Measurements from ENCODE around the gene GDPGP1. TPM values are rescaled to one million over a fixed set of nuclear protein-coding genes. Genes with fewer than 3 reads are reported as not detected.
"Not testable (repeated sequence)": the region's sequence is repeated elsewhere in the genome, so short reads cannot be mapped to it uniquely, and the experiment has no call there.

The GDPGP1 gene
- total and polyA plus RNA-seq, 9 of the 15 experiments (the other 6 are each of a cell fraction or from before 2014, with no cell fraction given): 0.78 to 6.1 (median 2.8) TPM

DNA sequence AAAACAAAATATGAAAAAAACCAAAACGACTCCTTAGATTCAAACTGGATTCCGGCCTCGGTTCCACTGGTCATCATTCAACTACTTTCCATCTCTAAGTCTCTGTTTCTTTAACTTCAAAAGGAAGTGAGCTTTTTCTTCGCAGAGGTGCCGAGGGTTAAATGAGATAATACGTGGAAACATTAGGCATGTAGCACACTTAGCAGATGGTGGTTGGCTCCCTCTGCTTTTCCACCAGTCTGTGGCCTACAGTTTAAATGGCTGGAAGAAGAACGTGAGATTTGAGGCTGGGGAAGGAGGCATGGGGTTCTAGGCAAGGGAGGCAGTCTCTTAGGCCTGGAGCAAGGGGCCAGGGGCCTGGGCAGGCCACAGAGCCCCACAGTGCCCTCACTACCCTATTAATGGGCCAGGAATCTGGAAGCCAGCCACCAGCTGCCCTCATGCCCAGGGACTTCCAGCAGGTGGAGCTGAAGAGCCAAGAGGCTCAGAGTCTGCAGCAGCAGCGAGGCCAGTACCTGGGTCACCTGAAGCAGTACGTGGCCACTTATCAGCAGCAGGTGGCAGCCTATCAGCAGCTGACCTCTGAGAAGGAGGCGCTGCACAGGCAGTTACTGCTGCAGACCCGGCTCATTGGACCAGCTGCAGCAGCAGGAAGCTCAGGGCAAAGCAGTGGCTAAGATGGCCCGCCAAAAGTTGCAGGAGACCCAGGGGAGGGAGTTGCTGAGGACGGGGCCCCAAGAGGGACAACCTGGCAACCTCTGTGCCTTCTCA is 59.2 kb downstream of the GDPGP1 start:
- 25% methylated on average over 13 of the region's 13 CpGs for WGBS (ENCODE audit: insufficient coverage, low coverage, missing lambda C conversion rate)
- H3K27ac ChIP-seq (ENCODE audit: extremely low read depth, low read depth, low read length); H4K20me1 ChIP-seq (replicated peaks; ENCODE audit: control insufficient read depth, insufficient read depth, low read length); H3K9me3 ChIP-seq (replicated peaks; ENCODE audit: control insufficient read depth, insufficient read depth, low read depth, low read length); H3K9ac ChIP-seq (ENCODE audit: insufficient read depth in 1 of 2, low read depth in 2 of 2, low read length in 2 of 2); H3K4me3 ChIP-seq; in situ Hi-C loops (cut with MboI); H3K27me3 ChIP-seq (ENCODE audit: control insufficient read depth in 2 of 2, insufficient read depth in 2 of 2, low read length in 2 of 2); BruUV-seq (replicated peaks); H3K36me3 ChIP-seq (ENCODE audit: control insufficient read depth, insufficient read depth, low read length); H3K79me2 ChIP-seq (ENCODE audit: control insufficient read depth, insufficient read depth, low read length); H3K9me1 ChIP-seq (ENCODE audit: control insufficient read depth, insufficient read depth, low read length): not testable (repeated sequence)
- peak overlapping the region; percentile 75; the same call in 1 of the 2 replicates for H2AFZ ChIP-seq (ENCODE audit: low read depth, low read length)
- peak; percentile 80 for ATAC-seq
- FAIRE-seq: peak; percentile 82
- H3K4me2 ChIP-seq (ENCODE audit: insufficient read depth, low read length): peak overlapping the region; percentile 43
- DNase-seq (ENCODE audit: extremely low read depth in 1 of 4, low spot score in 3 of 4): peak; percentile 53 to 82 (median 70)
- ChIA-PET CTCF (ENCODE audit: low intra/inter-chr PET ratio) (interaction anchor here (0.7 to 3.8 kb wide), 11 partner anchors 27 to 931 kb away, joined by 3 to 46 read pairs (median 4); partner anchors contain the start of gene UNC45A), POLR2A (interaction anchor here (0.6 to 1.5 kb wide), 3 partner anchors 9 to 127 kb away, joined by 3 read pairs; partner anchors contain the start of gene TTLL13)
- peaks cover 0 to 27% of the 10 kb centered on the region in 2 experiments; a peak in 4 of 5 replicates for H3K4me1 ChIP-seq (replicated peaks in 1 of 2; ENCODE audit: control insufficient read depth in 2 of 2, insufficient read depth in 2 of 2, low read length in 2 of 2)
- intact Hi-C loops (cut with micrococcal nuclease): loop anchor here (5.0 to 10.0 kb wide), 2 partner anchors 642 to 979 kb away; partner anchors contain the start of genes HDDC3 and UNC45A
- peak; percentile 92 for TF ChIP-seq ZEB2 (IDR thresholded peaks at IDR 0.05)
- TF ChIP-seq RAD21 (CRISPR knock-in tag; conservative IDR thresholded peaks at IDR 0.05 in 1 of 2, IDR thresholded peaks at IDR 0.05 in 1 of 2): peak; percentile 49 to 76
- TF ChIP-seq, protein P1, sequence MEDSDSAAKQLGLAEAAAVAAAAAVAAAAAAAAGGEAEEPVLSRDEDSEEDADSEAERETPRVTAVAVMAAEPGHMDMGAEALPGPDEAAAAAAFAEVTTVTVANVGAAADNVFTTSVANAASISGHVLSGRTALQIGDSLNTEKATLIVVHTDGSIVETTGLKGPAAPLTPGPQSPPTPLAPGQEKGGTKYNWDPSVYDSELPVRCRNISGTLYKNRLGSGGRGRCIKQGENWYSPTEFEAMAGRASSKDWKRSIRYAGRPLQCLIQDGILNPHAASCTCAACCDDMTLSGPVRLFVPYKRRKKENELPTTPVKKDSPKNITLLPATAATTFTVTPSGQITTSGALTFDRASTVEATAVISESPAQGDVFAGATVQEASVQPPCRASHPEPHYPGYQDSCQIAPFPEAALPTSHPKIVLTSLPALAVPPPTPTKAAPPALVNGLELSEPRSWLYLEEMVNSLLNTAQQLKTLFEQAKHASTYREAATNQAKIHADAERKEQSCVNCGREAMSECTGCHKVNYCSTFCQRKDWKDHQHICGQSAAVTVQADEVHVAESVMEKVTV (CRISPR knock-in tag; IDR thresholded peaks at IDR 0.05): 0 out of 2 replicates have a peak, but pooled peaks have one; percentile 11
- TF ChIP-seq SMC3 (conservative IDR thresholded peaks at IDR 0.05; ENCODE audit: insufficient read depth, low read depth, low read length): peak; percentile 73
- peak; percentile 56; the same call in 1 of the 2 replicates for TF ChIP-seq RB1 (IDR thresholded peaks at IDR 0.05; ENCODE audit: low read depth)
- TF ChIP-seq YY1 (IDR thresholded peaks at IDR 0.05; ENCODE audit: borderline replicate concordance in 1 of 3, control insufficient read depth in 1 of 3, extremely low read depth in 1 of 3, insufficient read depth in 3 of 3, insufficient read length in 1 of 3, insufficient replicate concordance in 2 of 3, low read depth in 1 of 3, low read length in 2 of 3): peak in 1 of 3 experiments; percentile 12
- TF ChIP-seq ATF7 (IDR thresholded peaks at IDR 0.05): 0 out of 2 replicates have a peak, but pooled peaks have one; percentile 24
- peak; percentile 49; the same call in 1 of the 2 replicates for TF ChIP-seq KLF16 (IDR thresholded peaks at IDR 0.05)
- TF ChIP-seq MAZ (CRISPR knock-in tag; conservative IDR thresholded peaks at IDR 0.05 in 1 of 2, IDR thresholded peaks at IDR 0.05 in 1 of 2): peak in 1 of 2 experiments; percentile 24; a peak in 1 of 4 replicates
- peak; percentile 85 for TF ChIP-seq NFIC (IDR thresholded peaks at IDR 0.05)
- TF ChIP-seq, protein P2, sequence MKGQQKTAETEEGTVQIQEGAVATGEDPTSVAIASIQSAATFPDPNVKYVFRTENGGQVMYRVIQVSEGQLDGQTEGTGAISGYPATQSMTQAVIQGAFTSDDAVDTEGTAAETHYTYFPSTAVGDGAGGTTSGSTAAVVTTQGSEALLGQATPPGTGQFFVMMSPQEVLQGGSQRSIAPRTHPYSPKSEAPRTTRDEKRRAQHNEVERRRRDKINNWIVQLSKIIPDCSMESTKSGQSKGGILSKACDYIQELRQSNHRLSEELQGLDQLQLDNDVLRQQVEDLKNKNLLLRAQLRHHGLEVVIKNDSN (CRISPR knock-in tag; IDR thresholded peaks at IDR 0.05): peak; percentile 46; the same call in 1 of the 2 replicates
- peak; percentile 87 for TF ChIP-seq STAG1 (CRISPR knock-in tag; IDR thresholded peaks at IDR 0.05; ENCODE audit: borderline replicate concordance)
- TF ChIP-seq SP1 (CRISPR knock-in tag; IDR thresholded peaks at IDR 0.05): peak; percentile 40; the same call in 1 of the 2 replicates
- 0 out of 4 replicates have a peak, but pooled peaks of 1 of the 2 experiments have one; percentile 40 for TF ChIP-seq RCOR1 (IDR thresholded peaks at IDR 0.05; ENCODE audit: borderline replicate concordance in 1 of 2, low read depth in 2 of 2, low read length in 2 of 2)

Measured in K562 (cell line).